B cell (primary cell): ENCODE results near the gene GABRG3.

ENCODE experiments used
- EZH2 ChIP-seq: IDR thresholded peaks from 2 replicates; pipeline ENCODE4 v1.6.1; 2012; ENCODE audit warnings: borderline replicate concordance, low read depth, mild to moderate bottlenecking, moderate library complexity, low read length; ENCODE audit not compliant: insufficient read depth, poor library complexity, severe bottlenecking
- TF ChIP-seq, protein P1 (sequence below): fragments of 200-600 bp; IDR thresholded peaks from one replicate; pipeline ENCODE4 v1.8.0; 2022; ENCODE audit warnings: antibody characterized with exemption, mild to moderate bottlenecking

DNA sequence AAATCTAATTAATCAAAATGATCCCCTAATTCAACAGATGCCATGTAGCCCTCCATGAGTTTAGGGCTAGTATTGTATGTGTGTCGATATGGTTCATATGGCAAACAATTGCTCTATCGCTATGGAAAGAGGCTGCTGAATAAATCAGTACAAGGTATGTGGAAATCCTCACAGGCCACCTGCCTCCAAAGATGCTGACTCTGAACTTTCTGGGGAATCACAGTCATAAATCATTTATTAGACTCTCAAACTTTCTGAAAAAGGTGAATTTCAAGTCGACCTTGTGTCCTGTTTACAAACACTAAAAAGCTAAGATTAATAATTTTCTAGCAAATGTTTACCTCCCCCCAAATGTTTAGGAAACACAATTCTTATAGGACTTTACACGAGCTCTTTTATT, 462.6 kb downstream of the GABRG3 start:
- TF ChIP-seq, protein P1, sequence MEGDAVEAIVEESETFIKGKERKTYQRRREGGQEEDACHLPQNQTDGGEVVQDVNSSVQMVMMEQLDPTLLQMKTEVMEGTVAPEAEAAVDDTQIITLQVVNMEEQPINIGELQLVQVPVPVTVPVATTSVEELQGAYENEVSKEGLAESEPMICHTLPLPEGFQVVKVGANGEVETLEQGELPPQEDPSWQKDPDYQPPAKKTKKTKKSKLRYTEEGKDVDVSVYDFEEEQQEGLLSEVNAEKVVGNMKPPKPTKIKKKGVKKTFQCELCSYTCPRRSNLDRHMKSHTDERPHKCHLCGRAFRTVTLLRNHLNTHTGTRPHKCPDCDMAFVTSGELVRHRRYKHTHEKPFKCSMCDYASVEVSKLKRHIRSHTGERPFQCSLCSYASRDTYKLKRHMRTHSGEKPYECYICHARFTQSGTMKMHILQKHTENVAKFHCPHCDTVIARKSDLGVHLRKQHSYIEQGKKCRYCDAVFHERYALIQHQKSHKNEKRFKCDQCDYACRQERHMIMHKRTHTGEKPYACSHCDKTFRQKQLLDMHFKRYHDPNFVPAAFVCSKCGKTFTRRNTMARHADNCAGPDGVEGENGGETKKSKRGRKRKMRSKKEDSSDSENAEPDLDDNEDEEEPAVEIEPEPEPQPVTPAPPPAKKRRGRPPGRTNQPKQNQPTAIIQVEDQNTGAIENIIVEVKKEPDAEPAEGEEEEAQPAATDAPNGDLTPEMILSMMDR, result no peak
- TF ChIP-seq EZH2, result no peak
